Measurements from ENCODE around the gene CROCC.

Gene CROCC

DNA sequence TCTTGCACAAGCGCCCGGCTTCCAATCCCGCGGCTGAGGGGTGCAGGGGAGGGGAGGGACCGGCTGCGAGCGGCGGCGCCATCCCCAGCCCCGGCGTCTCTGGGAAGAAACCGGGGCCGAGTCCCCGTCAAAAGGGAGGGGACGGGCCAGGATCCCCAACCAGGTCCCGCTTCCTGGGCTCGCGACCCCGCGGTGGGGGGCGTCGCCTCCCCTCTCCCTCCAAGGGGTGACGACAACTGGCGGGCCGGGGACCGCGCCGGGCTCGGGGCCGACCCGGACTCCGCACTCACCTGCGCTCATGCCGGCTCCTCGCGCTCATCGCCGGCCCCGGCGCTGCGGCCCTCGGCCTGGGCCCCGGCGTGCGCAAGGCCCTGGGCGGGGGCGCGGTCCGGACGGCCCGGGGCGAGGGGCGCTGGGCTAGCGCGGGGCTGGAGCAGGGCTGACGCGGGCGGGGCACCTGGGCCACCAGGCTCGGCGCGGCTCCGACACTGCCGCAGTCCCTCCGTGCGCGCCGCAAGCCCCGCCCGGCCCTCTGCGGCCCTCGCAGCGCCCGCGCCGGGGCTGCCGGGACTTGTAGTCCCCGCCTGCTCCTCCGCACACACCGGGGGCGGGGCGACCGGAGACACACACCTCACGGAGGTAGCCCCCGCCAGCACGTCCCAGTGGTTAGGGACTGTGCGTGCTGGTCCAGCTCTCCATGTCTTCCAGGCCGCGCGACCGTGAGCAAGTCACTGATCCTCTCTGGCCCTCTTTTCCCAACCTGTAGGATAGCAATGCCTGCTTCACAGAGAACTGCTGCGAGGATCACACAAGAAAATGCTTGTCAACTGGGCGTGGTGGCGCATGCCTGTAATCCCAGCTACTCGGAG, 89.9 kb downstream of the CROCC start, which contains the start of gene ATP13A2:
ATP13A2 (minus strand) TSS at position 490 of the 869 bp plus-strand sequence; CDS start at position 300, 190 bp downstream.
- Histone ChIP-seq H3K27me3 (ENCODE audit: control insufficient read depth, insufficient read depth, low read length) (no peaks in the 10 kb centered on the region), H3K4me2 (ENCODE audit: low read length) (peak within 1 kb of the TSS; percentile 82), H3K36me3 (ENCODE audit: control insufficient read depth, insufficient read depth, low read length) (no peaks in the 10 kb centered on the region), H3K27ac (no peak within 1 kb of the TSS), H3K9ac (no peak within 1 kb of the TSS), H2AFZ (peak within 1 kb of the TSS; percentile 70), H3K9me3 (ENCODE audit: control insufficient read depth, low read length) (no peaks in the 10 kb centered on the region), H3K4me1 (peaks cover 2% of the 10 kb centered on the region), H3K4me3 (ENCODE audit: low read depth, low read length) (peak within 1 kb of the TSS; percentile 63), H3K79me2 (peaks cover 3% of the 10 kb centered on the region)
- TF ChIP-seq, protein P1, sequence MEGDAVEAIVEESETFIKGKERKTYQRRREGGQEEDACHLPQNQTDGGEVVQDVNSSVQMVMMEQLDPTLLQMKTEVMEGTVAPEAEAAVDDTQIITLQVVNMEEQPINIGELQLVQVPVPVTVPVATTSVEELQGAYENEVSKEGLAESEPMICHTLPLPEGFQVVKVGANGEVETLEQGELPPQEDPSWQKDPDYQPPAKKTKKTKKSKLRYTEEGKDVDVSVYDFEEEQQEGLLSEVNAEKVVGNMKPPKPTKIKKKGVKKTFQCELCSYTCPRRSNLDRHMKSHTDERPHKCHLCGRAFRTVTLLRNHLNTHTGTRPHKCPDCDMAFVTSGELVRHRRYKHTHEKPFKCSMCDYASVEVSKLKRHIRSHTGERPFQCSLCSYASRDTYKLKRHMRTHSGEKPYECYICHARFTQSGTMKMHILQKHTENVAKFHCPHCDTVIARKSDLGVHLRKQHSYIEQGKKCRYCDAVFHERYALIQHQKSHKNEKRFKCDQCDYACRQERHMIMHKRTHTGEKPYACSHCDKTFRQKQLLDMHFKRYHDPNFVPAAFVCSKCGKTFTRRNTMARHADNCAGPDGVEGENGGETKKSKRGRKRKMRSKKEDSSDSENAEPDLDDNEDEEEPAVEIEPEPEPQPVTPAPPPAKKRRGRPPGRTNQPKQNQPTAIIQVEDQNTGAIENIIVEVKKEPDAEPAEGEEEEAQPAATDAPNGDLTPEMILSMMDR (IDR thresholded peaks at IDR 0.05): no peak

- Histone ChIP-seq H3K27me3 (ENCODE audit: control insufficient read depth, insufficient read depth, low read length) (no peaks in the 10 kb centered on the region), H3K4me1 (peaks cover 2% of the 10 kb centered on the region), H3K4me2 (ENCODE audit: low read length) (no peak overlapping the region), H3K9ac (no peak overlapping the region), H3K79me2 (peaks cover 3% of the 10 kb centered on the region), H3K27ac (no peak overlapping the region), H2AFZ (no peak overlapping the region), H3K4me3 (ENCODE audit: low read depth, low read length) (no peak overlapping the region), H3K9me3 (ENCODE audit: control insufficient read depth, low read length) (no peaks in the 10 kb centered on the region), H3K36me3 (ENCODE audit: control insufficient read depth, insufficient read depth, low read length) (no peaks in the 10 kb centered on the region)
- TF ChIP-seq, protein P1 (IDR thresholded peaks at IDR 0.05): no peak
Observed at GRCh38 chr1:17012775-17013490, 91.2 kb downstream of the CROCC start.

DNA sequence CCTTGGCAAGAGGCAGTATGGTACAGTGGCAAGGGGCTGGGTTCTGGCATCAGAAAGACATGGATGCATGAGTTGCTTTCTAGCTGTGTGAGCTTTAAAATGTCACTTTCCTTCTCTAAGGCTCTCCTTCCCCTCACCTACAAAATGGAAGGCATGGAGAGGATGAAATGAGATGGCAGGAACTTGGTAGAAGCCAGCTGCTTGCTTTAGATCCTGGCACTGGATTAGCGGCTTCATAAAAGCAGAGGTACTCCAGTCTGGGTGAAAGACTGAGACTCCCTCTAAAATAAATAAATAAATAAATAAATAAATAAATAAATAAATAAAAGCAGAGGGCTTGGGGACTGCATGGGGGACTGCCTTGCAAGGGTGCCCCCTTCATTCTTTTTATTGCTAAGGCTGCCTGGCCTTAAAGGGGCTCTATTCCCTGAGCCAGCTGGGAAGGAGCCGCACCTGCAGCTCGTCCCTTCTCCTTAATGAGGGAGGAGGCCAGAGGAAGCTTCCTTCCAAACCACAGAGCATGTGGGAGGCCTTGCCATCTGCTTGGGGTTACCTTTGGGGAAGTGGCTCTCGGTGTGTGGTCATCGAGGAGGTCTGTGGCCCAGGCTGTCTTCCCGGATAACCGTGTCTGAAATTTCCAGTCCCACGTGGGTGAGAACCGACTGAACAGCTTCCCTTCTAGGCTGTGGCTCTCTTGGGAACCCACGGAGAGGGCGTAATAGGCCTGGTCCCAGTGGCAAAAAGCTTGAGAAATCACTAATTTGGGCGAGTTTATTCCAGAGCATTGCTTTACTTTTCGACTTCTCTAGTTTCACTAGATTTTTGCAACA, 92.0 kb downstream of the CROCC start:
- H3K4me1 ChIP-seq: peaks cover 2% of the 10 kb centered on the region
- no peak overlapping the region for H3K27ac ChIP-seq
- H3K9me3 ChIP-seq (ENCODE audit: control insufficient read depth, low read length): no peaks in the 10 kb centered on the region
- TF ChIP-seq, protein P1 (IDR thresholded peaks at IDR 0.05): no peak
- no peak overlapping the region for H3K4me2 ChIP-seq (ENCODE audit: low read length)
- peaks cover 3% of the 10 kb centered on the region for H3K79me2 ChIP-seq
- H3K36me3 ChIP-seq (ENCODE audit: control insufficient read depth, insufficient read depth, low read length): no peaks in the 10 kb centered on the region
- no peak overlapping the region for H2AFZ ChIP-seq
- H3K9ac ChIP-seq: no peak overlapping the region
- H3K4me3 ChIP-seq (ENCODE audit: low read depth, low read length): no peak overlapping the region
- H3K27me3 ChIP-seq (ENCODE audit: control insufficient read depth, insufficient read depth, low read length): no peaks in the 10 kb centered on the region

DNA sequence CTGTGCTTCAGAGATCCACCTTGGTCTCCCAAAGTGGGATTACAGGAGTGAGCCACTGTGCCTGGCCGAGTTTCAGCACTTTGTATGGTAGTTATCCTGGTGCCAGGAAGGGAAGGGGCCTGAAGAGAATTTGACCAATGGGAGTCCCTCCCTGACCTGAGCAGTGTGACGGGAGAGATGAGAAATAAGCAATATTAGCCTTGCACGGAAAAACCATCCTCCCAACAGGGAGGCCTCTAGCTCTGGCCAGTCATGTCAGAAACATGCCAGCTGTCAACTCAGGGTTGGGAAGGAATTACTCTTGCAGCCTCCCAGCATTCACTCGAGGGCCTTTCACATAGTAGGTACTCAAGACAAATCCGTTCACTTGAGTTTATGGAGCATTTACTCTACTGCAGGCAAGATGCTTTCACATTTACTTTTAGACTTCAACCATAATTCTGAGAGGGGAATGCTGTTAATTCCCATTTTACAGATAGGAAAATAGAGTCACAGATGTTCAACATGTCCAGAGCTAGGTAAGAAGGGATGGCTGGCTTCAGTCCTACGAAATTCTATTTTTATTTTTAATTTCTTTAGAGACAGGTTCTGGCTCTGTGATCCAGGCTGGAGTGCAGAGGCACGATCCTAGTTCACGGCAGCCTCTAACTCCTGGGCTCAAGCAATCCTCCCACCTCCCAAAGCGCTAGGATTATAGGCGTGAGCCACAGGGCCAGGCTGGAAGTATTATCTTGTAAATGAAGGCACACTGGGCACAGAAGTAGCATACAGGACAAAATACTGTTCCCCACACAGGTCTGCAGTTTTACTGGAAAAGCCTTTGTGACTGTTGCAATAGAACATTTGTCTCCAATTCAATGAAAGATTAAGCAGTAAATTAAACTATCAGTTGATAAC, 93.2 kb downstream of the CROCC start:
- TF ChIP-seq, protein P1 (IDR thresholded peaks at IDR 0.05): no peak
- H3K4me1 ChIP-seq: peaks cover 2% of the 10 kb centered on the region
- no peak overlapping the region for H3K27ac ChIP-seq

More for the DNA sequence above, 93.2 kb downstream of the CROCC start:
- no peaks in the 10 kb centered on the region for H3K27me3 ChIP-seq (ENCODE audit: control insufficient read depth, insufficient read depth, low read length)
- H3K9ac ChIP-seq: no peak overlapping the region
- H3K4me3 ChIP-seq (ENCODE audit: low read depth, low read length): no peak overlapping the region
- H3K79me2 ChIP-seq: peaks cover 3% of the 10 kb centered on the region
- no peak overlapping the region for H3K4me2 ChIP-seq (ENCODE audit: low read length)
- H3K9me3 ChIP-seq (ENCODE audit: control insufficient read depth, low read length): no peaks in the 10 kb centered on the region
- H3K36me3 ChIP-seq (ENCODE audit: control insufficient read depth, insufficient read depth, low read length): no peaks in the 10 kb centered on the region
- H2AFZ ChIP-seq: no peak overlapping the region

Measured in parathyroid adenoma (tissue), 2 donors.